SK-N-SH treated with all-trans-retinoic acid at 6 μM for 48 hours (cell line): ENCODE measurements around the gene ROBO1.

ENCODE experiments used
- ATAC-seq: fragments of 200-7000 bp; cut with Tn5 transposase; 3 replicates; pipeline ENCODE4 v1.9.1; 2020; ENCODE audit warnings: mild to moderate bottlenecking, moderate library complexity
- ARNTL ChIP-seq: fragments of 450-650 bp; formaldehyde crosslinking; IDR thresholded peaks from 2 replicates; pipeline ENCODE4 v1.5.0; 2020; ENCODE audit warnings: low read depth, mild to moderate bottlenecking, moderate library complexity, borderline replicate concordance
- BACH2 ChIP-seq: fragments of 250-450 bp; sonication (Bioruptor Pico); IDR thresholded peaks from 2 replicates; pipeline ENCODE4 v1.9.0; 2021; ENCODE audit warnings: mild to moderate bottlenecking, borderline replicate concordance
- CSDC2 ChIP-seq: fragments of 250-450 bp; sonication (Bioruptor Pico); IDR thresholded peaks from 2 replicates; pipeline ENCODE4 v1.5.0; 2020; ENCODE audit warnings: mild to moderate bottlenecking, moderate library complexity
- ESRRG ChIP-seq: fragments of 250-450 bp; sonication (Bioruptor Pico); IDR thresholded peaks from 2 replicates; pipeline ENCODE4 v1.6.1; 2021; ENCODE audit warnings: mild to moderate bottlenecking
- GLIS3 ChIP-seq: fragments of 250-450 bp; sonication (Bioruptor Pico); IDR thresholded peaks from 2 replicates; pipeline ENCODE4 v1.5.0; 2020; ENCODE audit warnings: mild to moderate bottlenecking, moderate library complexity
- ISL1 ChIP-seq: fragments of 250-450 bp; sonication (Bioruptor Pico); IDR thresholded peaks from 2 replicates; pipeline ENCODE4 v2.1.2; 2022; ENCODE audit warnings: mild to moderate bottlenecking, moderate library complexity
- PPARA ChIP-seq: fragments of 250-450 bp; sonication (Bioruptor Pico); IDR thresholded peaks from 2 replicates; pipeline ENCODE4 v1.5.0; 2020; ENCODE audit warnings: mild to moderate bottlenecking, borderline replicate concordance
- RARB ChIP-seq: fragments of 250-450 bp; sonication (Bioruptor Pico); IDR thresholded peaks from 2 replicates; pipeline ENCODE4 v1.8.0; 2021; ENCODE audit warnings: mild to moderate bottlenecking, moderate library complexity
- SNAI2 ChIP-seq: fragments of 250-450 bp; sonication (Bioruptor Pico); IDR thresholded peaks from 2 replicates; pipeline ENCODE4 v1.5.0; 2020; ENCODE audit warnings: mild to moderate bottlenecking, moderate library complexity
- TCF4 ChIP-seq: fragments of 250-450 bp; sonication (Bioruptor Pico); IDR thresholded peaks from 2 replicates; pipeline ENCODE4 v1.8.0; 2021; ENCODE audit warnings: mild to moderate bottlenecking, moderate library complexity, borderline replicate concordance
- TOX ChIP-seq: fragments of 250-450 bp; sonication (Bioruptor Pico); IDR thresholded peaks from 2 replicates; pipeline ENCODE4 v1.8.0; 2021; ENCODE audit warnings: mild to moderate bottlenecking, moderate library complexity, borderline replicate concordance
- ZC3H10 ChIP-seq: fragments of 250-450 bp; sonication (Bioruptor Pico); IDR thresholded peaks from 2 replicates; pipeline ENCODE4 v1.5.1; 2021; ENCODE audit warnings: mild to moderate bottlenecking, moderate library complexity
- ZFP3 ChIP-seq: fragments of 250-450 bp; sonication (Bioruptor Pico); IDR thresholded peaks from 2 replicates; pipeline ENCODE4 v1.5.0; 2020; ENCODE audit warnings: mild to moderate bottlenecking, moderate library complexity
- ZFP30 ChIP-seq: fragments of 450-650 bp; formaldehyde crosslinking; IDR thresholded peaks from 2 replicates; pipeline ENCODE4 v1.5.0; 2022; ENCODE audit warnings: mild to moderate bottlenecking, moderate library complexity
- ZNF565 ChIP-seq: fragments of 450-650 bp; formaldehyde crosslinking; conservative IDR thresholded peaks from 2 replicates; pipeline ENCODE4 v1.5.0; 2020; ENCODE audit warnings: low read depth, mild to moderate bottlenecking, moderate library complexity
- ZNF8 ChIP-seq: fragments of 450-650 bp; formaldehyde crosslinking; IDR thresholded peaks from 2 replicates; pipeline ENCODE4 v1.5.0; 2020; ENCODE audit warnings: mild to moderate bottlenecking, moderate library complexity
- TF ChIP-seq, protein P1 (sequence below): fragments of 250-450 bp; sonication (Bioruptor Pico); IDR thresholded peaks from 2 replicates; pipeline ENCODE4 v1.5.1; 2021; ENCODE audit warnings: mild to moderate bottlenecking, moderate library complexity
- TF ChIP-seq, protein P2 (sequence below): fragments of 250-450 bp; sonication (Bioruptor Pico); IDR thresholded peaks from 2 replicates; pipeline ENCODE4 v1.8.0; 2020; ENCODE audit warnings: mild to moderate bottlenecking, moderate library complexity, borderline replicate concordance
- TF ChIP-seq, protein P3 (sequence below): fragments of 250-450 bp; sonication (Bioruptor Pico); IDR thresholded peaks from 2 replicates; pipeline ENCODE4 v1.8.0; 2021; ENCODE audit warnings: low read depth, mild to moderate bottlenecking, moderate library complexity, borderline replicate concordance
- TF ChIP-seq, protein P4 (sequence below): fragments of 250-450 bp; sonication (Bioruptor Pico); IDR thresholded peaks from 2 replicates; pipeline ENCODE4 v1.5.0; 2020; ENCODE audit warnings: mild to moderate bottlenecking, moderate library complexity
- TF ChIP-seq, protein P5 (sequence below): fragments of 250-450 bp; sonication (Bioruptor Pico); IDR thresholded peaks from 2 replicates; pipeline ENCODE4 v1.5.1; 2020; ENCODE audit warnings: low read depth, mild to moderate bottlenecking, moderate library complexity

The ROBO1 gene

DNA sequence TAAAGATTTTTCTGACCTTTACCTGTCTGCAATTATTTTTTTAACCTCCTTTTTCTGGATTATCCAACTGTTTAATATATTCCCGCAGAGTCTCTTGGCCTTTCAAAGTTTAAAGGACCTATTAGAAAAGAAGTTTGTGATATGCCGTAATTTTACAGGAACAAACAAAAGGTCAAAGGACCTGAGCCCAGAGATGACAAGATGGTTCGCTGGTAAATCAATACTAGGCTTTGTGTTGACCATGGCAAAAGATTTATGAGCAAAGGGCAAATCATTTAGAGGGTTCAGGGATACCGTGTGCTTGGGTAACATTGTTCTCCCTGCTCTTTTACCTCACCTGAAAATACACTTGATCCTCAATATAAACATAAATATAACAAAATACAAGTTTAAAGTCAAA lies 923.5 kb downstream of the ROBO1 start:
- ATAC-seq, result no peak
- TF ChIP-seq, protein P1, sequence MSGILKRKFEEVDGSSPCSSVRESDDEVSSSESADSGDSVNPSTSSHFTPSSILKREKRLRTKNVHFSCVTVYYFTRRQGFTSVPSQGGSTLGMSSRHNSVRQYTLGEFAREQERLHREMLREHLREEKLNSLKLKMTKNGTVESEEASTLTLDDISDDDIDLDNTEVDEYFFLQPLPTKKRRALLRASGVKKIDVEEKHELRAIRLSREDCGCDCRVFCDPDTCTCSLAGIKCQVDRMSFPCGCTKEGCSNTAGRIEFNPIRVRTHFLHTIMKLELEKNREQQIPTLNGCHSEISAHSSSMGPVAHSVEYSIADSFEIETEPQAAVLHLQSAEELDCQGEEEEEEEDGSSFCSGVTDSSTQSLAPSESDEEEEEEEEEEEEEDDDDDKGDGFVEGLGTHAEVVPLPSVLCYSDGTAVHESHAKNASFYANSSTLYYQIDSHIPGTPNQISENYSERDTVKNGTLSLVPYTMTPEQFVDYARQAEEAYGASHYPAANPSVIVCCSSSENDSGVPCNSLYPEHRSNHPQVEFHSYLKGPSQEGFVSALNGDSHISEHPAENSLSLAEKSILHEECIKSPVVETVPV (CRISPR knock-in tag), result no peak
- TF ChIP-seq, protein P2, sequence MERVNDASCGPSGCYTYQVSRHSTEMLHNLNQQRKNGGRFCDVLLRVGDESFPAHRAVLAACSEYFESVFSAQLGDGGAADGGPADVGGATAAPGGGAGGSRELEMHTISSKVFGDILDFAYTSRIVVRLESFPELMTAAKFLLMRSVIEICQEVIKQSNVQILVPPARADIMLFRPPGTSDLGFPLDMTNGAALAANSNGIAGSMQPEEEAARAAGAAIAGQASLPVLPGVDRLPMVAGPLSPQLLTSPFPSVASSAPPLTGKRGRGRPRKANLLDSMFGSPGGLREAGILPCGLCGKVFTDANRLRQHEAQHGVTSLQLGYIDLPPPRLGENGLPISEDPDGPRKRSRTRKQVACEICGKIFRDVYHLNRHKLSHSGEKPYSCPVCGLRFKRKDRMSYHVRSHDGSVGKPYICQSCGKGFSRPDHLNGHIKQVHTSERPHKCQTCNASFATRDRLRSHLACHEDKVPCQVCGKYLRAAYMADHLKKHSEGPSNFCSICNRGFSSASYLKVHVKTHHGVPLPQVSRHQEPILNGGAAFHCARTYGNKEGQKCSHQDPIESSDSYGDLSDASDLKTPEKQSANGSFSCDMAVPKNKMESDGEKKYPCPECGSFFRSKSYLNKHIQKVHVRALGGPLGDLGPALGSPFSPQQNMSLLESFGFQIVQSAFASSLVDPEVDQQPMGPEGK (CRISPR knock-in tag), result no peak
- TF ChIP-seq, protein P3, sequence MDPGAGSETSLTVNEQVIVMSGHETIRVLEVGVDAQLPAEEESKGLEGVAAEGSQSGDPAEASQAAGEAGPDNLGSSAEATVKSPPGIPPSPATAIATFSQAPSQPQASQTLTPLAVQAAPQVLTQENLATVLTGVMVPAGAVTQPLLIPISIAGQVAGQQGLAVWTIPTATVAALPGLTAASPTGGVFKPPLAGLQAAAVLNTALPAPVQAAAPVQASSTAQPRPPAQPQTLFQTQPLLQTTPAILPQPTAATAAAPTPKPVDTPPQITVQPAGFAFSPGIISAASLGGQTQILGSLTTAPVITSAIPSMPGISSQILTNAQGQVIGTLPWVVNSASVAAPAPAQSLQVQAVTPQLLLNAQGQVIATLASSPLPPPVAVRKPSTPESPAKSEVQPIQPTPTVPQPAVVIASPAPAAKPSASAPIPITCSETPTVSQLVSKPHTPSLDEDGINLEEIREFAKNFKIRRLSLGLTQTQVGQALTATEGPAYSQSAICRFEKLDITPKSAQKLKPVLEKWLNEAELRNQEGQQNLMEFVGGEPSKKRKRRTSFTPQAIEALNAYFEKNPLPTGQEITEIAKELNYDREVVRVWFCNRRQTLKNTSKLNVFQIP (CRISPR knock-in tag), result no peak
- TF ChIP-seq ZC3H10 (CRISPR knock-in tag) (no peak), ZFP3 (CRISPR knock-in tag) (no peak), PPARA (CRISPR knock-in tag) (no peak), ZNF8 (CRISPR knock-in tag) (no peak), SNAI2 (CRISPR knock-in tag) (no peak), ARNTL (CRISPR knock-in tag) (no peak), RARB (CRISPR knock-in tag) (no peak), BACH2 (CRISPR knock-in tag) (no peak), ZNF565 (CRISPR knock-in tag) (no peak)

DNA sequence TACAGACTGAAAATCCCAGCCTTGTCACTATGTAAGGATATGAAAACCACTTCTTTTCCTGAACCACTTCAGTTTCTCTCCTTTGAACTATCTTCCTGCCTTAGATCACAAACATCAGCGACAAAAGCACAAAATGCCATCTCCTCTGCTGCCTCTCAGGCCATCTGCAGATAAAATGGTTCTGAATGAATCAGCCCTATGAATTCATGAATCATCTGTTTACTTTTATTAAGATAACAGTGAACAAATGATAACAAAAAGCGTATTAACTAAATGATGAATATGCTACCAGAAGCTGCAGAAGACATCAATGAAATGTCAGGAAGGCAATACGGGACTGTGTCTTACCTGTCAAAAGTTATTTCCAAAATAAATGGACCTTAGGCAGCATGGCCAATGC lies 928.1 kb downstream of the ROBO1 start:
- peak; percentile 45; the same call in 2 of the 3 replicates for ATAC-seq
- TF ChIP-seq ISL1 (CRISPR knock-in tag) (peak; percentile 60), TCF4 (CRISPR knock-in tag) (no peak)
- TF ChIP-seq, all 23 proteins: peak for 1

DNA sequence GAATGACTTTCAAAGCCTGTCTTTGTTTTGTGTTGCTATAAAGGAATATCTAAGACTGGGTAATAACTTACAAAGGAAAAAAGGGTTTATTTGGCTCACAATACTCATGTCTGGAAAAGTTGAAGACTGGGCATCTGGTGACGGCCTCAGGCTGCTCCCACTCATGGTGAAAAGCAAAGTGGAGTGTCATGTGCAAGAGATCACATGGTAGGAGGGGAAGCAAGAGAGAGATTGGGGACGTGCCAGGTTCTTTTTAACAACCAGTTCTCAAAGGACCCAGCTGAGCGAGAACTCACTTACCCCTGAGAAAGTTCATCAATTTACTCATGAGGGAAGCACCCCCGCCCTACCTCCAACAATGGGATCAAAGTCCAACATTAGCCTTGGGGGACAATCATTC lies 929.4 kb downstream of the ROBO1 start:
- TF ChIP-seq ISL1 (CRISPR knock-in tag), result no peak
- TF ChIP-seq, protein P4, sequence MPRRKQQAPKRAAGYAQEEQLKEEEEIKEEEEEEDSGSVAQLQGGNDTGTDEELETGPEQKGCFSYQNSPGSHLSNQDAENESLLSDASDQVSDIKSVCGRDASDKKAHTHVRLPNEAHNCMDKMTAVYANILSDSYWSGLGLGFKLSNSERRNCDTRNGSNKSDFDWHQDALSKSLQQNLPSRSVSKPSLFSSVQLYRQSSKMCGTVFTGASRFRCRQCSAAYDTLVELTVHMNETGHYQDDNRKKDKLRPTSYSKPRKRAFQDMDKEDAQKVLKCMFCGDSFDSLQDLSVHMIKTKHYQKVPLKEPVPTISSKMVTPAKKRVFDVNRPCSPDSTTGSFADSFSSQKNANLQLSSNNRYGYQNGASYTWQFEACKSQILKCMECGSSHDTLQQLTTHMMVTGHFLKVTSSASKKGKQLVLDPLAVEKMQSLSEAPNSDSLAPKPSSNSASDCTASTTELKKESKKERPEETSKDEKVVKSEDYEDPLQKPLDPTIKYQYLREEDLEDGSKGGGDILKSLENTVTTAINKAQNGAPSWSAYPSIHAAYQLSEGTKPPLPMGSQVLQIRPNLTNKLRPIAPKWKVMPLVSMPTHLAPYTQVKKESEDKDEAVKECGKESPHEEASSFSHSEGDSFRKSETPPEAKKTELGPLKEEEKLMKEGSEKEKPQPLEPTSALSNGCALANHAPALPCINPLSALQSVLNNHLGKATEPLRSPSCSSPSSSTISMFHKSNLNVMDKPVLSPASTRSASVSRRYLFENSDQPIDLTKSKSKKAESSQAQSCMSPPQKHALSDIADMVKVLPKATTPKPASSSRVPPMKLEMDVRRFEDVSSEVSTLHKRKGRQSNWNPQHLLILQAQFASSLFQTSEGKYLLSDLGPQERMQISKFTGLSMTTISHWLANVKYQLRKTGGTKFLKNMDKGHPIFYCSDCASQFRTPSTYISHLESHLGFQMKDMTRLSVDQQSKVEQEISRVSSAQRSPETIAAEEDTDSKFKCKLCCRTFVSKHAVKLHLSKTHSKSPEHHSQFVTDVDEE (CRISPR knock-in tag), result no peak
- TF ChIP-seq, protein P2 (CRISPR knock-in tag), result no peak
- no peak for TF ChIP-seq ZNF565 (CRISPR knock-in tag)
- TF ChIP-seq GLIS3, result no peak
- no peak for TF ChIP-seq CSDC2 (CRISPR knock-in tag)
- TF ChIP-seq TOX (CRISPR knock-in tag), result no peak
- no peak for TF ChIP-seq RARB (CRISPR knock-in tag)
- no peak for TF ChIP-seq ZFP3 (CRISPR knock-in tag)
- no peak for TF ChIP-seq ESRRG (CRISPR knock-in tag)
- TF ChIP-seq, protein P5, sequence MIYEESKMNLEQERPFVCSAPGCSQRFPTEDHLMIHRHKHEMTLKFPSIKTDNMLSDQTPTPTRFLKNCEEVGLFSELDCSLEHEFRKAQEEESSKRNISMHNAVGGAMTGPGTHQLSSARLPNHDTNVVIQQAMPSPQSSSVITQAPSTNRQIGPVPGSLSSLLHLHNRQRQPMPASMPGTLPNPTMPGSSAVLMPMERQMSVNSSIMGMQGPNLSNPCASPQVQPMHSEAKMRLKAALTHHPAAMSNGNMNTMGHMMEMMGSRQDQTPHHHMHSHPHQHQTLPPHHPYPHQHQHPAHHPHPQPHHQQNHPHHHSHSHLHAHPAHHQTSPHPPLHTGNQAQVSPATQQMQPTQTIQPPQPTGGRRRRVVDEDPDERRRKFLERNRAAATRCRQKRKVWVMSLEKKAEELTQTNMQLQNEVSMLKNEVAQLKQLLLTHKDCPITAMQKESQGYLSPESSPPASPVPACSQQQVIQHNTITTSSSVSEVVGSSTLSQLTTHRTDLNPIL, result no peak
- no peak for TF ChIP-seq SNAI2 (CRISPR knock-in tag)
- TF ChIP-seq, protein P3 (CRISPR knock-in tag), result no peak
- TF ChIP-seq BACH2 (CRISPR knock-in tag), result no peak
- TF ChIP-seq ZFP30 (CRISPR knock-in tag), result no peak
- TF ChIP-seq, protein P1 (CRISPR knock-in tag), result no peak
- no peak for TF ChIP-seq ZC3H10 (CRISPR knock-in tag)
- no peak for TF ChIP-seq TCF4 (CRISPR knock-in tag)
- no peak for ATAC-seq
